ENCODE data around the gene EDAR. TPM values are rescaled to one million over a fixed set of nuclear protein-coding genes. Genes with fewer than 3 reads are reported as not detected.

Gene EDAR
- total RNA-seq, 1 experiment from 2014 or later = 0.15 TPM

DNA sequence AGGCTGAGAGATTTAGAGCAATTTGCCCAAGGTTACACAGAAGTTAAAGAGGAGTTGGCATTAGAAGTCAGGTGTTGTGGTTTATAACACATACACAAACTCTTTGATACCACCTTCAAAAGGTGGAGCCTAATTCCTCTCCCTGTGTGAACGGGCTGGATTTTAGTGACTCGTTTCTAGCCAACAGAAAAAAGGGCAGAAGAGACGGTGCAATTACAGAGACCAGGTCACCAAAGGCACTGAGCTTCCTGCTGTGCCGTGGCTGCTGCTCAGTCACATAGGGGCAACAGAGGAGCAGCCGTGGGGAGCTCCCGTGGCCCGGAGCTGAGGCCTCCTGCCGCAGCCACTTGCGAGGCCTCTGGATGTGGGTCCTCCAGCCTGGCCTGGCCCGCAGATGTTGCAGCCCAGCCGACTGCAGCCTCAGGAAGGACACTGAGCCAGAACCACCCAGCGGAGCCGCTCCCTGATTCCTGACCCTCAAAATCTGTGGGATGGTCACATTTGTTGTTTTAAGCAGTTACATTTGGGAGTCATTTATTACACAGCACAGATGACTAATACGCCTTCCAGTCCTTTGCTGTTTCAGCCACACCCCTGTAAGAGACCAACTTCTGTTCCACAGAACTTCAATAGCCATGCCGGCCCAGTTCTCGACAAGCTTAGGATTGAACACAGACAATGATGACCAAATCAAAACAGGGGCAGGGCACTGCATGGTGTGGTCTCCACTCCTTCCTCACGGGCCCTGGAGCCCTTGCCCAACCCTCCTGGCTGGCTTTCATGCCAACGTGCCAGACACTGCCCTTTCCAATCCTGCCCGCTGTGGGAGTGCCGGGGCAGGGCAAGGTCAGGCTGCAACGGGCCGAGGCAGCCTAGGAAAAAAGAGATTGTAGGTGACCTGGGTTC is 17.1 kb downstream of the EDAR start (continued):
- TF ChIP-seq EZH2phosphoT487 (IDR thresholded peaks at IDR 0.05; ENCODE audit: borderline replicate concordance) = no peak
- 0 out of 2 replicates have a peak, but pooled peaks have one; percentile 12 for TF ChIP-seq RAD21 (IDR thresholded peaks at IDR 0.05; ENCODE audit: low read depth)
- TF ChIP-seq, protein P1, sequence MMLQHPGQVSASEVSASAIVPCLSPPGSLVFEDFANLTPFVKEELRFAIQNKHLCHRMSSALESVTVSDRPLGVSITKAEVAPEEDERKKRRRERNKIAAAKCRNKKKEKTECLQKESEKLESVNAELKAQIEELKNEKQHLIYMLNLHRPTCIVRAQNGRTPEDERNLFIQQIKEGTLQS (IDR thresholded peaks at IDR 0.05) = no peak
- no peak for TF ChIP-seq ZNF274 (IDR thresholded peaks at IDR 0.05; ENCODE audit: low read depth, low read length)
- TF ChIP-seq EGR1 (IDR thresholded peaks at IDR 0.05; ENCODE audit: low read depth) = no peak
- no peak for TF ChIP-seq ELF1 (IDR thresholded peaks at IDR 0.05; ENCODE audit: borderline replicate concordance, low read depth)
- TF ChIP-seq EZH2 (IDR thresholded peaks at IDR 0.05) = no peak
- TF ChIP-seq YY1 (IDR thresholded peaks at IDR 0.05; ENCODE audit: extremely low read depth, insufficient replicate concordance, low read depth, low read length) = no peak
- TF ChIP-seq, protein P2, sequence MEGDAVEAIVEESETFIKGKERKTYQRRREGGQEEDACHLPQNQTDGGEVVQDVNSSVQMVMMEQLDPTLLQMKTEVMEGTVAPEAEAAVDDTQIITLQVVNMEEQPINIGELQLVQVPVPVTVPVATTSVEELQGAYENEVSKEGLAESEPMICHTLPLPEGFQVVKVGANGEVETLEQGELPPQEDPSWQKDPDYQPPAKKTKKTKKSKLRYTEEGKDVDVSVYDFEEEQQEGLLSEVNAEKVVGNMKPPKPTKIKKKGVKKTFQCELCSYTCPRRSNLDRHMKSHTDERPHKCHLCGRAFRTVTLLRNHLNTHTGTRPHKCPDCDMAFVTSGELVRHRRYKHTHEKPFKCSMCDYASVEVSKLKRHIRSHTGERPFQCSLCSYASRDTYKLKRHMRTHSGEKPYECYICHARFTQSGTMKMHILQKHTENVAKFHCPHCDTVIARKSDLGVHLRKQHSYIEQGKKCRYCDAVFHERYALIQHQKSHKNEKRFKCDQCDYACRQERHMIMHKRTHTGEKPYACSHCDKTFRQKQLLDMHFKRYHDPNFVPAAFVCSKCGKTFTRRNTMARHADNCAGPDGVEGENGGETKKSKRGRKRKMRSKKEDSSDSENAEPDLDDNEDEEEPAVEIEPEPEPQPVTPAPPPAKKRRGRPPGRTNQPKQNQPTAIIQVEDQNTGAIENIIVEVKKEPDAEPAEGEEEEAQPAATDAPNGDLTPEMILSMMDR (IDR thresholded peaks at IDR 0.05 in 2 of 3, conservative IDR thresholded peaks at IDR 0.05 in 1 of 3; ENCODE audit: borderline replicate concordance in 1 of 3, insufficient read depth in 1 of 3, low read depth in 2 of 3, low read length in 2 of 3) = no peak
- no peak for TF ChIP-seq POLR2A (IDR thresholded peaks at IDR 0.05; ENCODE audit: borderline replicate concordance, extremely low read depth, insufficient read depth, insufficient read length)
- peak; percentile 53; the same call in 1 of the 2 replicates for TF ChIP-seq SIN3A (IDR thresholded peaks at IDR 0.05; ENCODE audit: low read depth)
- TF ChIP-seq, protein P3, sequence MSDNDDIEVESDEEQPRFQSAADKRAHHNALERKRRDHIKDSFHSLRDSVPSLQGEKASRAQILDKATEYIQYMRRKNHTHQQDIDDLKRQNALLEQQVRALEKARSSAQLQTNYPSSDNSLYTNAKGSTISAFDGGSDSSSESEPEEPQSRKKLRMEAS (IDR thresholded peaks at IDR 0.05) = peak; percentile 66
- peak; percentile 83 for TF ChIP-seq CBX3 (IDR thresholded peaks at IDR 0.05; ENCODE audit: low read depth)
- TF ChIP-seq CEBPB (IDR thresholded peaks at IDR 0.05; ENCODE audit: low read depth) = peak; percentile 73
